ENCODE data around the gene INTS7. TPM values are rescaled to one million over a fixed set of nuclear protein-coding genes. Genes with fewer than 3 reads are reported as not detected.

The INTS7 gene
- total and polyA plus RNA-seq, 9 of the 15 experiments (the other 6 are each of a cell fraction or from before 2014, with no cell fraction given): 27.3 to 68.4 (median 40.4) TPM

GRCh38 chr1:212012034-212012740 is 23.2 kb downstream of the INTS7 start (continued):
- TF ChIP-seq MYC (IDR thresholded peaks at IDR 0.05; ENCODE audit: low read depth, low read length) (0 out of 2 replicates have a peak, but pooled peaks have one; percentile 48), MYC (CRISPR knock-in tag; IDR thresholded peaks at IDR 0.05; ENCODE audit: borderline replicate concordance, low read depth) (no peak), HMBOX1 (IDR thresholded peaks at IDR 0.05) (no peak), HNRNPUL1 (IDR thresholded peaks at IDR 0.05; ENCODE audit: low read length) (no peak), CHD1 (IDR thresholded peaks at IDR 0.05; ENCODE audit: low read length) (no peak), SMC3 (conservative IDR thresholded peaks at IDR 0.05; ENCODE audit: insufficient read depth, low read depth, low read length) (peak; percentile 87), BRD4 (IDR thresholded peaks at IDR 0.05) (no peak), POLR2G (IDR thresholded peaks at IDR 0.05; ENCODE audit: low read depth, low read length) (no peak), TAF9B (IDR thresholded peaks at IDR 0.05; ENCODE audit: partially characterized antibody) (no peak), CHD2 (IDR thresholded peaks at IDR 0.05; ENCODE audit: low read depth, low read length) (no peak)

- H4K20me1 ChIP-seq (replicated peaks; ENCODE audit: control insufficient read depth, insufficient read depth, low read length): no peaks in the 10 kb centered on the region
- no peaks in the 10 kb centered on the region for H3K9me1 ChIP-seq (ENCODE audit: control insufficient read depth, insufficient read depth, low read length)
- DNase-seq (ENCODE audit: extremely low read depth in 1 of 4, low spot score in 3 of 4) (no peak), ATAC-seq (no peak), FAIRE-seq (no peak)
- H2AFZ ChIP-seq (ENCODE audit: low read depth, low read length): no peak overlapping the region
- no peak overlapping the region for H3K4me2 ChIP-seq (ENCODE audit: insufficient read depth, low read length)
- H3K79me2 ChIP-seq (ENCODE audit: control insufficient read depth, insufficient read depth, low read length): no peaks in the 10 kb centered on the region
- intact Hi-C loops (cut with micrococcal nuclease) (loop anchor here (5.0 kb wide), 1 partner anchor 328 kb away; no protein-coding TSS in a partner anchor), in situ Hi-C loops (cut with MboI) (no loop called here)
- H3K27me3 ChIP-seq (ENCODE audit: control insufficient read depth in 2 of 2, insufficient read depth in 2 of 2, low read length in 2 of 2): no peaks in the 10 kb centered on the region
- no peak overlapping the region for H3K9ac ChIP-seq (ENCODE audit: insufficient read depth in 1 of 2, low read depth in 2 of 2, low read length in 2 of 2)
- no peaks in the 10 kb centered on the region for H3K9me3 ChIP-seq (replicated peaks; ENCODE audit: control insufficient read depth, insufficient read depth, low read depth, low read length)
- H3K27ac ChIP-seq (ENCODE audit: extremely low read depth, low read depth, low read length): no peak overlapping the region
- BruUV-seq (replicated peaks): no TSS peak
- no peaks in the 10 kb centered on the region for H3K4me1 ChIP-seq (replicated peaks in 1 of 2; ENCODE audit: control insufficient read depth in 2 of 2, insufficient read depth in 2 of 2, low read length in 2 of 2)
- no peak for TF ChIP-seq YY1 (IDR thresholded peaks at IDR 0.05; ENCODE audit: borderline replicate concordance in 1 of 3, control insufficient read depth in 1 of 3, extremely low read depth in 1 of 3, insufficient read depth in 3 of 3, insufficient read length in 1 of 3, insufficient replicate concordance in 2 of 3, low read depth in 1 of 3, low read length in 2 of 3)
- TF ChIP-seq ZNF436 (CRISPR knock-in tag; IDR thresholded peaks at IDR 0.05): no peak
- TF ChIP-seq HCFC1 (IDR thresholded peaks at IDR 0.05; ENCODE audit: low read depth, low read length): no peak
- no peak for TF ChIP-seq MLLT1 (IDR thresholded peaks at IDR 0.05)
- TF ChIP-seq ZNF24 (IDR thresholded peaks at IDR 0.05): no peak
- CTCF ChIA-PET (ENCODE audit: low intra/inter-chr PET ratio): interaction anchor here (2.2 kb wide), 1 partner anchor 24 kb away, joined by 6 read pairs; no protein-coding TSS in a partner anchor
- POLR2A ChIA-PET: interaction anchor here (0.9 to 1.9 kb wide), 4 partner anchors 10 to 335 kb away, joined by 3 to 5 read pairs (median 3); partner anchors contain the start of genes DTL, INTS7 and NEK2
- peaks cover 68% of the 10 kb centered on the region for H3K36me3 ChIP-seq (ENCODE audit: control insufficient read depth, insufficient read depth, low read length)
- 95% methylated on average over 3 of the region's 3 CpGs for WGBS (ENCODE audit: insufficient coverage, low coverage, missing lambda C conversion rate)
- H3K4me3 ChIP-seq: no peak overlapping the region
These were observed 25.4 kb downstream of the INTS7 start for GRCh38 chr1:212010004-212010403.

Data from K562 (cell line).